SK-N-SH (cell line): ENCODE data around the gene CNTNAP2. TPM values are rescaled to one million over a fixed set of nuclear protein-coding genes. Genes with fewer than 3 reads are reported as not detected.

Experiments
- CTCF ChIA-PET: fragments of 300-600, 350-600 bp; formaldehyde crosslinking; extraction: SDS; loops from one replicate; lab custom pipeline; 2021; lab: Yijun Ruan, JAX
- POLR2A ChIA-PET: fragments of 350-600 bp; sonication (Branson Sonifier 250); formaldehyde crosslinking; extraction: SDS; loops from one replicate; lab custom pipeline; 2020; ENCODE audit warnings: antibody characterized with exemption, inconsistent platforms; lab: Yijun Ruan, JAX
- DNase-seq: peaks from one replicate; pipeline ENCODE4 v3.0.0; 2012
- H2AFZ ChIP-seq: fragments of 200-600 bp; sonication (generic); 2 replicates; pipeline ENCODE4 v1.8.1; 2016; ENCODE audit warnings: antibody characterized with exemption, mild to moderate bottlenecking, low read depth
- H3F3A ChIP-seq: fragments of 200-600 bp; sonication (generic); replicated peaks from 2 replicates; pipeline ENCODE3; 2016; ENCODE audit warnings: antibody characterized with exemption, mild to moderate bottlenecking; ENCODE audit not compliant: insufficient read depth
- H3K27ac ChIP-seq, 2 experiments: fragments of 200-500 bp in 1 of 2; fragments of 200-600 bp in 1 of 2; sonication (Bioruptor generic) in 1 of 2; sonication (generic), shearing (Covaris generic) in 1 of 2; 2 replicates each; pipeline versions ENCODE4 v1.5.1 to v1.6.1; 2014 to 2016; ENCODE audit warnings: low read depth in 2 of 2, inconsistent platforms in 1 of 2, low read length in 1 of 2, mild to moderate bottlenecking in 1 of 2, mixed read lengths in 1 of 2
- H3K27me3 ChIP-seq: fragments of 200-600 bp; sonication (generic), shearing (Covaris generic); 2 replicates; pipeline ENCODE4 v1.6.1; 2016; ENCODE audit warnings: mixed run types; ENCODE audit not compliant: insufficient read depth
- H3K36me3 ChIP-seq, 2 experiments: fragments of 200-500 bp in 1 of 2; fragments of 200-600 bp in 1 of 2; sonication (Bioruptor generic) in 1 of 2; sonication (generic) in 1 of 2; replicated peaks in 1 of 2; 2 replicates each; pipeline versions ENCODE3 to v1.5.1; 2014 to 2016; ENCODE audit warnings: low read length in 1 of 2, mild to moderate bottlenecking in 1 of 2; ENCODE audit not compliant: insufficient read depth in 2 of 2, control insufficient read depth in 1 of 2
- H3K4me1 ChIP-seq, 2 experiments: fragments of 200-500 bp in 1 of 2; fragments of 200-600 bp in 1 of 2; sonication (Bioruptor generic) in 1 of 2; sonication (generic), shearing (Covaris generic) in 1 of 2; 2 replicates each; pipeline versions ENCODE4 v1.5.1 to v1.6.1; 2014 to 2016; ENCODE audit warnings: low read depth in 1 of 2, low read length in 1 of 2, mixed run types in 1 of 2; ENCODE audit not compliant: insufficient read depth in 2 of 2, control insufficient read depth in 1 of 2
- H3K4me2 ChIP-seq: fragments of 200-600 bp; sonication (generic), shearing (Covaris generic); 2 replicates; pipeline ENCODE4 v1.6.1; 2017; ENCODE audit warnings: mixed run types
- H3K4me3 ChIP-seq, 2 experiments: fragments of 200-500 bp in 1 of 2; fragments of 200-600 bp in 1 of 2; sonication (Bioruptor generic) in 1 of 2; sonication (generic), shearing (Covaris generic) in 1 of 2; 2 replicates each; pipeline versions ENCODE4 v1.5.1 to v1.8.1; 2014 to 2016; ENCODE audit warnings: low read depth in 2 of 2, inconsistent platforms in 1 of 2, low read length in 1 of 2, mild to moderate bottlenecking in 1 of 2, mixed read lengths in 1 of 2, moderate library complexity in 1 of 2
- H3K79me2 ChIP-seq: fragments of 200-600 bp; sonication (generic); 2 replicates; pipeline ENCODE4 v1.8.1; 2017; ENCODE audit warnings: mild to moderate bottlenecking; ENCODE audit not compliant: insufficient read depth
- H3K9ac ChIP-seq: fragments of 200-600 bp; sonication (generic); 2 replicates; pipeline ENCODE4 v1.6.1; 2017; ENCODE audit warnings: mixed run types
- H3K9me2 ChIP-seq: fragments of 200-600 bp; sonication (generic); 2 replicates; pipeline ENCODE4 v1.6.1; 2017; ENCODE audit warnings: mixed run types
- H3K9me3 ChIP-seq: fragments of 200-600 bp; sonication (generic); 2 replicates; pipeline ENCODE4 v1.6.1; 2017; ENCODE audit warnings: mixed run types, mild to moderate bottlenecking, moderate library complexity
- H4K20me1 ChIP-seq: fragments of 200-600 bp; sonication (generic); 2 replicates; pipeline ENCODE4 v1.6.1; 2017; ENCODE audit warnings: mild to moderate bottlenecking, mixed run types; ENCODE audit not compliant: insufficient read depth
- CHD2 ChIP-seq: fragments of 150-350 bp; IDR thresholded peaks from 2 replicates; pipeline ENCODE4 v1.6.1; 2018; ENCODE audit warnings: low read length; ENCODE audit not compliant: partially characterized antibody
- ELF1 ChIP-seq: IDR thresholded peaks from 2 replicates; pipeline ENCODE4 v1.4.0; 2012
- EP300 ChIP-seq, 2 experiments: IDR thresholded peaks; 2 replicates each; pipeline versions ENCODE4 v1.4.0 to v1.6.1; 2012; ENCODE audit warnings: borderline replicate concordance in 1 of 2, low read depth in 1 of 2, low read length in 1 of 2
- EZH2phosphoT487 ChIP-seq: fragments of 200-600 bp; sonication (generic); IDR thresholded peaks from 2 replicates; pipeline ENCODE4 v1.6.1; 2017; ENCODE audit warnings: low read depth, mixed run types, mild to moderate bottlenecking, antibody characterized with exemption, moderate library complexity, borderline replicate concordance
- FOXM1 ChIP-seq: IDR thresholded peaks from 2 replicates; pipeline ENCODE4 v1.4.0; 2012; ENCODE audit warnings: low read depth, mild to moderate bottlenecking
- GABPA ChIP-seq: IDR thresholded peaks from 2 replicates; pipeline ENCODE4 v1.4.0; 2012; ENCODE audit warnings: low read depth, mild to moderate bottlenecking
- GATA2 ChIP-seq: sonication (generic); formaldehyde crosslinking; IDR thresholded peaks from 2 replicates; pipeline ENCODE4 v1.5.0; 2020; ENCODE audit warnings: mild to moderate bottlenecking, missing genetic modification reagents
- IRF3 ChIP-seq: fragments of 150-350 bp; IDR thresholded peaks from 2 replicates; pipeline ENCODE4 v1.6.1; 2016; ENCODE audit warnings: mild to moderate bottlenecking, low read depth, low read length
- JUND ChIP-seq: IDR thresholded peaks from 2 replicates; pipeline ENCODE4 v1.4.0; 2012
- MXI1 ChIP-seq: IDR thresholded peaks from 2 replicates; pipeline ENCODE4 v1.6.1; 2012; ENCODE audit warnings: mild to moderate bottlenecking, low read depth, low read length, improper control_type of control experiment
- NRF1 ChIP-seq: IDR thresholded peaks from 2 replicates; pipeline ENCODE4 v1.6.1; 2012; ENCODE audit warnings: low read depth, mild to moderate bottlenecking, low read length
- RAD21 ChIP-seq: IDR thresholded peaks from 2 replicates; pipeline ENCODE4 v1.6.1; 2012; ENCODE audit warnings: mild to moderate bottlenecking, low read length
- RXRA ChIP-seq: IDR thresholded peaks from 2 replicates; pipeline ENCODE4 v1.4.0; 2012; ENCODE audit warnings: low read depth, mild to moderate bottlenecking, borderline replicate concordance
- SMC3 ChIP-seq: IDR thresholded peaks from 2 replicates; pipeline ENCODE4 v1.6.1; 2012; ENCODE audit warnings: low read depth, low read length, improper control_type of control experiment
- TAF1 ChIP-seq: IDR thresholded peaks from 2 replicates; pipeline ENCODE4 v1.6.1; 2012; ENCODE audit warnings: low read depth, mild to moderate bottlenecking, low read length, moderate library complexity, borderline replicate concordance
- TEAD4 ChIP-seq: IDR thresholded peaks from 2 replicates; pipeline ENCODE4 v1.4.0; 2012; ENCODE audit warnings: mild to moderate bottlenecking, borderline replicate concordance; ENCODE audit not compliant: insufficient read depth
- whole genome bisulfite sequencing: methylation state at CpG from one replicate; pipeline ENCODE4 v1.1.6; 2017; ENCODE audit warnings: low lambda C conversion rate; 5-methylcytosine and 5-hydroxymethylcytosine counted together
- polyA plus RNA-seq, 3 experiments: library from polyadenylated mRNA; depleted of rRNA; stranded (reverse); fragments of >200 nt; gene quantifications; 2 replicates each; pipeline ENCODE4 v1.2.3, GENCODE V29; 2012
- TF ChIP-seq, protein P1 (sequence below): IDR thresholded peaks from 2 replicates; pipeline ENCODE4 v1.6.1; 2012; ENCODE audit warnings: mild to moderate bottlenecking, low read depth, low read length, moderate library complexity
- TF ChIP-seq, protein P2 (sequence below): IDR thresholded peaks from 2 replicates; pipeline ENCODE4 v1.4.0; 2012; ENCODE audit warnings: low read depth, borderline replicate concordance
- TF ChIP-seq, protein P3 (sequence below): fragments of 150-350 bp; IDR thresholded peaks from 2 replicates; pipeline ENCODE4 v1.6.1; 2017; ENCODE audit warnings: antibody characterized with exemption, low read length, low read depth, borderline replicate concordance
- TF ChIP-seq, protein P4 (sequence below): IDR thresholded peaks from 2 replicates; pipeline ENCODE4 v1.4.0; 2012; ENCODE audit warnings: low read depth

The CNTNAP2 gene
- polyA plus RNA-seq, 1 of the 3 experiments (the other 2 are of a cell fraction): 3.4 TPM

- TF ChIP-seq, protein P1, sequence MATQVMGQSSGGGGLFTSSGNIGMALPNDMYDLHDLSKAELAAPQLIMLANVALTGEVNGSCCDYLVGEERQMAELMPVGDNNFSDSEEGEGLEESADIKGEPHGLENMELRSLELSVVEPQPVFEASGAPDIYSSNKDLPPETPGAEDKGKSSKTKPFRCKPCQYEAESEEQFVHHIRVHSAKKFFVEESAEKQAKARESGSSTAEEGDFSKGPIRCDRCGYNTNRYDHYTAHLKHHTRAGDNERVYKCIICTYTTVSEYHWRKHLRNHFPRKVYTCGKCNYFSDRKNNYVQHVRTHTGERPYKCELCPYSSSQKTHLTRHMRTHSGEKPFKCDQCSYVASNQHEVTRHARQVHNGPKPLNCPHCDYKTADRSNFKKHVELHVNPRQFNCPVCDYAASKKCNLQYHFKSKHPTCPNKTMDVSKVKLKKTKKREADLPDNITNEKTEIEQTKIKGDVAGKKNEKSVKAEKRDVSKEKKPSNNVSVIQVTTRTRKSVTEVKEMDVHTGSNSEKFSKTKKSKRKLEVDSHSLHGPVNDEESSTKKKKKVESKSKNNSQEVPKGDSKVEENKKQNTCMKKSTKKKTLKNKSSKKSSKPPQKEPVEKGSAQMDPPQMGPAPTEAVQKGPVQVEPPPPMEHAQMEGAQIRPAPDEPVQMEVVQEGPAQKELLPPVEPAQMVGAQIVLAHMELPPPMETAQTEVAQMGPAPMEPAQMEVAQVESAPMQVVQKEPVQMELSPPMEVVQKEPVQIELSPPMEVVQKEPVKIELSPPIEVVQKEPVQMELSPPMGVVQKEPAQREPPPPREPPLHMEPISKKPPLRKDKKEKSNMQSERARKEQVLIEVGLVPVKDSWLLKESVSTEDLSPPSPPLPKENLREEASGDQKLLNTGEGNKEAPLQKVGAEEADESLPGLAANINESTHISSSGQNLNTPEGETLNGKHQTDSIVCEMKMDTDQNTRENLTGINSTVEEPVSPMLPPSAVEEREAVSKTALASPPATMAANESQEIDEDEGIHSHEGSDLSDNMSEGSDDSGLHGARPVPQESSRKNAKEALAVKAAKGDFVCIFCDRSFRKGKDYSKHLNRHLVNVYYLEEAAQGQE: no peak
- TF ChIP-seq IRF3: no peak
- no peak for TF ChIP-seq EZH2phosphoT487
- no peak for TF ChIP-seq JUND
- TF ChIP-seq CHD2: no peak
- no peak for TF ChIP-seq GATA2 (CRISPR knock-in tag)
- TF ChIP-seq, all 33 proteins: peak for 0
Measured at GRCh38 chr7:146641491-146641890, 524.9 kb downstream of the CNTNAP2 start (continued).

- ChIA-PET CTCF (interaction anchor here (1.6 kb wide), 1 partner anchor 15 kb away, joined by 7 read pairs; no protein-coding TSS in a partner anchor), POLR2A (no interaction called here)
- Histone ChIP-seq H4K20me1 (no peaks in the 10 kb centered on the region), H2AFZ (no peak overlapping the region), H3K4me2 (no peak overlapping the region), H3K9me2 (no peaks in the 10 kb centered on the region), H3K9me3 (no peaks in the 10 kb centered on the region), H3K79me2 (no peaks in the 10 kb centered on the region), H3K27ac (no peak overlapping the region), H3K4me3 (no peak overlapping the region), H3F3A (no peaks in the 10 kb centered on the region), H3K27me3 (no peaks in the 10 kb centered on the region), H3K9ac (no peak overlapping the region), H3K4me1 (no peaks in the 10 kb centered on the region), H3K36me3 (no peaks in the 10 kb centered on the region)
- DNase-seq: no peak
- 18% methylated on average over 3 of the region's 3 CpGs for WGBS
- no peak for TF ChIP-seq JUND
- TF ChIP-seq RAD21: no peak
- no peak for TF ChIP-seq EZH2phosphoT487
- no peak for TF ChIP-seq TAF1
- no peak for TF ChIP-seq EP300 (IDR thresholded peaks at IDR 0.05; ENCODE audit: borderline replicate concordance in 1 of 2, low read depth in 1 of 2, low read length in 1 of 2)
- no peak for TF ChIP-seq NRF1
- TF ChIP-seq SMC3: no peak
- no peak for TF ChIP-seq ELF1
- no peak for TF ChIP-seq RXRA
- TF ChIP-seq MXI1: no peak
- TF ChIP-seq, protein P1: no peak
- TF ChIP-seq, protein P2, sequence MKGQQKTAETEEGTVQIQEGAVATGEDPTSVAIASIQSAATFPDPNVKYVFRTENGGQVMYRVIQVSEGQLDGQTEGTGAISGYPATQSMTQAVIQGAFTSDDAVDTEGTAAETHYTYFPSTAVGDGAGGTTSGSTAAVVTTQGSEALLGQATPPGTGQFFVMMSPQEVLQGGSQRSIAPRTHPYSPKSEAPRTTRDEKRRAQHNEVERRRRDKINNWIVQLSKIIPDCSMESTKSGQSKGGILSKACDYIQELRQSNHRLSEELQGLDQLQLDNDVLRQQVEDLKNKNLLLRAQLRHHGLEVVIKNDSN: no peak
- TF ChIP-seq, protein P3, sequence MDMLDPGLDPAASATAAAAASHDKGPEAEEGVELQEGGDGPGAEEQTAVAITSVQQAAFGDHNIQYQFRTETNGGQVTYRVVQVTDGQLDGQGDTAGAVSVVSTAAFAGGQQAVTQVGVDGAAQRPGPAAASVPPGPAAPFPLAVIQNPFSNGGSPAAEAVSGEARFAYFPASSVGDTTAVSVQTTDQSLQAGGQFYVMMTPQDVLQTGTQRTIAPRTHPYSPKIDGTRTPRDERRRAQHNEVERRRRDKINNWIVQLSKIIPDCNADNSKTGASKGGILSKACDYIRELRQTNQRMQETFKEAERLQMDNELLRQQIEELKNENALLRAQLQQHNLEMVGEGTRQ: no peak
- no peak for TF ChIP-seq CHD2
- TF ChIP-seq, protein P4, sequence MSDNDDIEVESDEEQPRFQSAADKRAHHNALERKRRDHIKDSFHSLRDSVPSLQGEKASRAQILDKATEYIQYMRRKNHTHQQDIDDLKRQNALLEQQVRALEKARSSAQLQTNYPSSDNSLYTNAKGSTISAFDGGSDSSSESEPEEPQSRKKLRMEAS: no peak
- TF ChIP-seq TEAD4: no peak
- TF ChIP-seq FOXM1: no peak
- no peak for TF ChIP-seq GABPA
Measured at GRCh38 chr7:146645383-146645976, 528.9 kb downstream of the CNTNAP2 start.
